ENCODE measurements around the gene ZFYVE28. TPM values are rescaled to one million over a fixed set of nuclear protein-coding genes. Genes with fewer than 3 reads are reported as not detected.
"Not testable (repeated sequence)": the region's sequence is repeated elsewhere in the genome, so short reads cannot be mapped to it uniquely, and the experiment has no call there.

ZFYVE28 gene
- total RNA-seq, 2 donors from 2014 or later: 13.8 to 25.6 TPM

GRCh38 chr4:2441393-2442174 is 23.1 kb upstream of the ZFYVE28 start:
- DNase-seq (ENCODE audit: low spot score) (no peak), ATAC-seq (peak; percentile 90)
- peaks cover 0 to 3% of the 10 kb centered on the region in 2 donors for H3K4me1 Mint-ChIP-seq (ENCODE audit: low read depth in 2 of 2)
- H3K36me3 Mint-ChIP-seq: no peaks in the 10 kb centered on the region
- H3K4me3 Mint-ChIP-seq: no peak overlapping the region
- no peak overlapping the region for H3K27ac Mint-ChIP-seq
- no peaks in the 10 kb centered on the region for H3K9me3 Mint-ChIP-seq
- no peaks in the 10 kb centered on the region for H3K27me3 Mint-ChIP-seq

GRCh38 chr4:2438822-2439718 is 20.6 kb upstream of the ZFYVE28 start:
- ATAC-seq (no peak), DNase-seq (ENCODE audit: low spot score) (no peak)
- peaks cover 0 to 3% of the 10 kb centered on the region in 2 donors for H3K4me1 Mint-ChIP-seq (ENCODE audit: low read depth in 2 of 2)
- no peak overlapping the region for H3K27ac Mint-ChIP-seq
- no peaks in the 10 kb centered on the region for H3K9me3 Mint-ChIP-seq
- no peaks in the 10 kb centered on the region for H3K36me3 Mint-ChIP-seq
- no peaks in the 10 kb centered on the region for H3K27me3 Mint-ChIP-seq
- H3K4me3 Mint-ChIP-seq: no peak overlapping the region

GRCh38 chr4:2437475-2438215 is 19.2 kb upstream of the ZFYVE28 start:
- no peak for ATAC-seq
- H3K4me1 Mint-ChIP-seq (ENCODE audit: low read depth in 2 of 2): peaks cover 0 to 3% of the 10 kb centered on the region in 2 donors
- H3K36me3 Mint-ChIP-seq: no peaks in the 10 kb centered on the region

GRCh38 chr4:2436761-2437474 is 18.5 kb upstream of the ZFYVE28 start:
- Mint-ChIP-seq H3K4me1 (ENCODE audit: low read depth in 2 of 2) (peaks cover 0 to 3% of the 10 kb centered on the region in 2 donors), H3K27me3 (no peaks in the 10 kb centered on the region), H3K27ac (no peak overlapping the region), H3K36me3 (no peaks in the 10 kb centered on the region), H3K4me3 (no peak overlapping the region), H3K9me3 (no peaks in the 10 kb centered on the region)
- ATAC-seq (no peak), DNase-seq (ENCODE audit: low spot score) (no peak)

More at GRCh38 chr4:2437475-2438215, 19.2 kb upstream of the ZFYVE28 start:
- Mint-ChIP-seq H3K9me3 (no peaks in the 10 kb centered on the region), H3K27me3 (no peaks in the 10 kb centered on the region), H3K4me3 (no peak overlapping the region), H3K27ac (no peak overlapping the region)
- no peak for DNase-seq (ENCODE audit: low spot score)

- H3K27me3 Mint-ChIP-seq: no peaks in the 10 kb centered on the region
- no peak overlapping the region for H3K27ac Mint-ChIP-seq
- H3K9me3 Mint-ChIP-seq: no peaks in the 10 kb centered on the region
- H3K4me1 Mint-ChIP-seq (ENCODE audit: low read depth in 2 of 2): no peaks in the 10 kb centered on the region
- ATAC-seq (no peak), DNase-seq (ENCODE audit: low spot score) (no peak)
- no peak overlapping the region for H3K4me3 Mint-ChIP-seq
- H3K36me3 Mint-ChIP-seq: no peaks in the 10 kb centered on the region
Measured at GRCh38 chr4:2436301-2436700, 17.9 kb upstream of the ZFYVE28 start.

GRCh38 chr4:2434420-2434819 is 16.0 kb upstream of the ZFYVE28 start:
- H3K9me3 Mint-ChIP-seq: no peaks in the 10 kb centered on the region
- ATAC-seq: no peak

GRCh38 chr4:2433609-2434350 is 15.3 kb upstream of the ZFYVE28 start:
- no peak for DNase-seq (ENCODE audit: low spot score)
- H3K9me3 Mint-ChIP-seq: no peaks in the 10 kb centered on the region
- H3K27me3 Mint-ChIP-seq: peaks cover 0 to 4% of the 10 kb centered on the region in 2 donors
- no peak for ATAC-seq
- H3K4me3 Mint-ChIP-seq: no peak overlapping the region
- H3K27ac Mint-ChIP-seq: peak overlapping the region in 1 of 2 donors; percentile 57
- no peaks in the 10 kb centered on the region for H3K36me3 Mint-ChIP-seq
- H3K4me1 Mint-ChIP-seq (ENCODE audit: low read depth in 2 of 2): peaks cover 0 to 4% of the 10 kb centered on the region in 2 donors

More at GRCh38 chr4:2434420-2434819, 16.0 kb upstream of the ZFYVE28 start:
- Mint-ChIP-seq H3K27me3 (no peaks in the 10 kb centered on the region), H3K36me3 (no peaks in the 10 kb centered on the region), H3K27ac (no peak overlapping the region), H3K4me1 (ENCODE audit: low read depth in 2 of 2) (no peaks in the 10 kb centered on the region), H3K4me3 (no peak overlapping the region)
- no peak for DNase-seq (ENCODE audit: low spot score)

GRCh38 chr4:2432991-2433530 is 14.6 kb upstream of the ZFYVE28 start:
- Mint-ChIP-seq H3K9me3 (no peaks in the 10 kb centered on the region), H3K36me3 (no peaks in the 10 kb centered on the region), H3K27ac (no peak overlapping the region), H3K4me3 (no peak overlapping the region), H3K4me1 (ENCODE audit: low read depth in 2 of 2) (peaks cover 0 to 6% of the 10 kb centered on the region in 2 donors), H3K27me3 (peaks cover 2 to 6% of the 10 kb centered on the region in 2 donors)
- DNase-seq (ENCODE audit: low spot score): no peak
- no peak for ATAC-seq

- no peaks in the 10 kb centered on the region for H3K9me3 Mint-ChIP-seq
- no peak overlapping the region for H3K27ac Mint-ChIP-seq
- peaks cover 0 to 6% of the 10 kb centered on the region in 2 donors for H3K4me1 Mint-ChIP-seq (ENCODE audit: low read depth in 2 of 2)
- no peak overlapping the region for H3K4me3 Mint-ChIP-seq
- H3K36me3 Mint-ChIP-seq: no peaks in the 10 kb centered on the region
- peaks cover 2 to 6% of the 10 kb centered on the region in 2 donors for H3K27me3 Mint-ChIP-seq
- no peak for ATAC-seq
- DNase-seq (ENCODE audit: low spot score): no peak
Measured at GRCh38 chr4:2432004-2432403, 13.6 kb upstream of the ZFYVE28 start.

GRCh38 chr4:2429945-2430757 is 11.7 kb upstream of the ZFYVE28 start:
- H3K27ac Mint-ChIP-seq; H3K27me3 Mint-ChIP-seq; ATAC-seq; H3K4me1 Mint-ChIP-seq (ENCODE audit: low read depth in 2 of 2); DNase-seq (ENCODE audit: low spot score); H3K36me3 Mint-ChIP-seq; H3K9me3 Mint-ChIP-seq; H3K4me3 Mint-ChIP-seq: not testable (repeated sequence)

- no peak for ATAC-seq
- Mint-ChIP-seq H3K36me3 (no peaks in the 10 kb centered on the region), H3K9me3 (no peaks in the 10 kb centered on the region), H3K4me3 (no peak overlapping the region), H3K27me3 (peaks cover 6 to 7% of the 10 kb centered on the region in 2 donors), H3K4me1 (ENCODE audit: low read depth in 2 of 2) (peaks cover 0 to 6% of the 10 kb centered on the region in 2 donors), H3K27ac (peak overlapping the region in 1 of 2 donors; percentile 47)
- no peak for DNase-seq (ENCODE audit: low spot score)
Measured at GRCh38 chr4:2428496-2429213, 10.2 kb upstream of the ZFYVE28 start.

Data from natural killer cell treated with Interleukin-12 subunit alpha and Interleukin-12 subunit beta and Interleukin-15 and Interleukin-18, amount 100 ng/mL, for 72 hours (primary cell).